Mammary microvascular endothelial cell (primary cell): ENCODE data around the gene MYBPC2. TPM values are rescaled to one million over a fixed set of nuclear protein-coding genes. Genes with fewer than 3 reads are reported as not detected.

Source experiments
- total RNA-seq: library from RNA; depleted of rRNA; stranded (reverse); fragments of >200 nt; gene quantifications from 2 replicates; pipeline ENCODE4 v1.2.3, GENCODE V29; 2015

The MYBPC2 gene
- not detected in 2 replicates for total RNA-seq

DNA sequence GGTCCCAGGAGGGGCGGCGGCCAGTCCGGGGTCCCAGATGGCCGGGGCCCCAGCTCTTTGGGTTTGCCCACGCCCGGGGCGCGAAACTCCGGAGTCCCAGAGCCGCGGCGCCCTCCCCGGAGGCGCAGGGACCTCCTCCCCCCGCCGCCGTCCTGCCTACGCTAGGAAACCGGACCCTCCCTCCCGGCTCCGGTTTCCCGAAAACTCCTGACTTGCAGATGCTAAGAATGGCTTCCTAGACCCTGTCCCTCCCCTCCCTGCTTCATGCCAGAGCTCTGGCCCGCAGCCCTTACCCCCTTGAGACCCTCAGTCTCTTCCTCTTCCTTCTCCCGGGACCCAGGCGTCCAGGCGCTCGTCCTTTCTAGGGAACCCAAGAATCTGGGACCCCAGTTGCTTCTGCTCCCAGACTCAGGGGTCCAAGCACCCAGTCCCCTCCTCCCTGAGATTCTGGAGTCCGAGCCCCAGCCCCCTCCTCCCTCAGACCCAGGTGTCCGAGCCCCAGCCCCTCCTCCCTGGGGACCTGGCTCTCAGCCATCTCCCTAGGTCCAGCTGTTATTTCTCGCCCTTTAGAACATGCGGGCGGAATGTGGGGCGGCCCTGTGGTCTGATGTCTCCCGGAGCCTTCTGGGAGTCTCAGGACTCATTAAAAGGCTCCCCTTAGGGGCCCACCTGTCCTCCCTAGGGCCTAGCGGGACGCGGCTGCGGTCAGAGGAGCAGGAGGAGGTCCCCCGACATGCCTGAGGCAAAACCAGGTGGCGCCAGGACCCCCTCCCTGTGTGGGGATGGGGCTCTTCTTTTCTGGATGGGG, at the start of gene MYBPC2:
TSS of gene MYBPC2 (plus strand) at position 672 of the 808 bp plus-strand sequence. CDS start at position 734, 62 bp downstream.

DNA sequence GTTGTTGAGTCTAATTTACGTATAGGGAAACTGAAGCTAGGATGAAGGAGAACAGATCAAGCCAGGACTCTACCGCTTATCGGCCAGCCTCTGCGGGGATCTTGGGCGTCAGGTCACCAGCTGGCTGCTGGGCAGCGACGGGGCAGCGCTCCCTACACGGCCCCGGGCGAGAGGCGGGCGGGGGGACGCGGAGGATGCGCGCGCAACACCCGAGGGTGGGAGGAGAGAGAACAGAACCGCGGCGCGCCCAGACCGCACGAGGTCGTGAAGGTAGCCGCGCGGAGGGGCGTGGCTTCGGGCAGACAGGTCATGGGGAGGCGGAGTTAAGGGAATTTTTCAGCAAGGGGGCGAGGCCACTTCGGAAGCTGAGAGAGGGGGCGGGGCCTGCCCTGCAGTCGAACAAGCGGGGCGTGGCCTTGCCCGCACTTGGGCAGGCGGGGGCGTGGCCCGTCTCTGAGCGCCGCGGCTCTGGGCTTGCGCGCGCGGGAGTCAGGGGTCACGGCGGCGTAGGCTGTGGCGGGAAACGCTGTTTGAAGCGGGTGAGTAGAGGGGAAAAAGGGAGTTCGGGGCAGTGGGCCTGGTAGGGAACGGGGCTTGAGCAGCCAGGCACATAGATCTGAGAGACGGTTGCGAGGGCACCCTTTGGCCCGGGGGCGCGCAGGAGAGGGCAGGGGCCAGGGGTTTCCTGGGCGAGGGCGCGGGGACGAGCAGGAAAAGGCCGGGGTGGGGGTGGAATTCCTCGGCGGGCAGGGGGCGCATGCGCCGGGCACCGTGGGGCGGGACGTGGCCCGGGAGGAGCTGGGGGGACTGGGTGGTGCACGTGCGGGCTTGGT, 48.6 kb upstream of the MYBPC2 start, which contains the start of gene POLD1:
TSS of gene POLD1 (plus strand) at position 496 of the 833 bp plus-strand sequence. CDS start 14,505 bp downstream, outside the sequence.

DNA sequence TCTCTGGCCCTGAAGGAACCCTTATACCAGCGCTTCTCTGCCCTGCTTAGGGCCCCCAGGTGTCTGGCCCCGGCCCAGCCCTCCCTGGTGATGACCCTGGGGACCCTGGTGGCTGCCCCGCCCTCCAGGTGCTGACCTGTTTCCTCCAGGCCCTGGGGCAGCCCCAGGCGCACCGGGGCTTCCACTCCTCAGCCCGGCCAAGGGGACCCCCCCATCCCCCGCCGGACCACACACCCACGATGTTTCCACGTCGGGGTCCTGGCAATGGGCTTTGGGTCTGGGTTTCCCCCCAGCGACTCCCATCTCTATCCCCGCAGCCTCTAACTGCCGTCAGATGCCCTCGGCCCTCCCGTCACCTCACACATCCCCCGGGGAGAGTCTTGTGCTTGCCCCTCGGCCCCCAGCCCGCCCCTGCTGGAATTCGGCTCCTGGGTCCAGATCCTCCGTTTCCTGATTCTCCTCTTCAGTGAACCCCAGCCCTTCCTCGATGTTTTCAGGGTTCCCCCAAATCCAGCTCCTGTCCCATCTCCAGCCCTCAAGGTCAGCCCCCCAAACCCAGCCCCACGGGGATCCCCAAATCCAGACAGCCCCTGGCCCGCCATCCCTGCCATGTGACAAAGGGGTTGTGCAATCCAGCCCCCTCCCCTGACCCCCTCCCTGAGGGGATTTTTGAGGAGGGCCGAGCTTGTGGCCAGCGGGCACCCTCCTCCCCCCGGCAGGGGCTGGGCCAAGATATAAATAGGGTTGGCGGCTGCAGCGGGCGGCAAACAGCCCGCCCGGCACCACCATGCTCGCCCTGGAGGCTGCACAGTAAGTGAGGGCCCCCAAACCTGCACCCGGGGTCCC, 14.3 kb upstream of the MYBPC2 start, which contains the start of gene SPIB:
TSS of gene SPIB (plus strand) at position 763 of the 846 bp plus-strand sequence. CDS start at position 788, 25 bp downstream.

DNA sequence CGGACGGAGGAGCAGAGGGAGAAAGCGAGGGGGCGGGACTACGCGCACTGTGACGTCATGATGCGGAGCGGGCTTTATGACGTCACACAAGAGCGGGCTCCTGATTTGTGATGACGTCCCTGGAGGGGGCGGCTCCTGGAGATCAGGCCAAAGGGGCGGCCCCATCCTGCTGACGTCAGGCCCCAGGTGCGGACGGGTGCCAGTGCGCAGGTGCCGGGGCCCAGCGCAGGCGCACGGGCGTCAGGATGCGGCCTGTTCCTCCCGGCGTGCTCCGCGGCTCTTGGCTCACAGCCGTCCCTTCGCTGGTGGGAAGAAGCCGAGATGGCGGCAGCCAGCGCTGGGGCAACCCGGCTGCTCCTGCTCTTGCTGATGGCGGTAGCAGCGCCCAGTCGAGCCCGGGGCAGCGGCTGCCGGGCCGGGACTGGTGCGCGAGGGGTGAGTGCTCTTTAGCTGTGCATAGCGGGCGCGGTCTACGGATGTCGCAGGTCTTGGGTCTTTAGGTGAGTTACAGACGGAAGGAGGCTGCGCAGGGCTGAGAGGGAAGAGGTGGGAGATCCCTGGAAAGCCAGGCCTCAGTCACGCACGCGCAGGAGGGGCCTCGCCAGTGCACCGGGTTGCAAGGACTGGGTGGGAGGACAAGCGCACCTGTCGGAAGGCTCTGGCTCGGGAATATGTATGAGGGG, 43.7 kb downstream of the MYBPC2 start, which contains the start of the genes EMC10 and GARIN5A:
TSS of gene EMC10 (plus strand) at position 284 of the 683 bp plus-strand sequence. CDS start at position 322, 38 bp downstream.
TSS of gene GARIN5A (minus strand) at position 625 of the 683 bp plus-strand sequence. CDS start at position 165, 460 bp downstream.

DNA sequence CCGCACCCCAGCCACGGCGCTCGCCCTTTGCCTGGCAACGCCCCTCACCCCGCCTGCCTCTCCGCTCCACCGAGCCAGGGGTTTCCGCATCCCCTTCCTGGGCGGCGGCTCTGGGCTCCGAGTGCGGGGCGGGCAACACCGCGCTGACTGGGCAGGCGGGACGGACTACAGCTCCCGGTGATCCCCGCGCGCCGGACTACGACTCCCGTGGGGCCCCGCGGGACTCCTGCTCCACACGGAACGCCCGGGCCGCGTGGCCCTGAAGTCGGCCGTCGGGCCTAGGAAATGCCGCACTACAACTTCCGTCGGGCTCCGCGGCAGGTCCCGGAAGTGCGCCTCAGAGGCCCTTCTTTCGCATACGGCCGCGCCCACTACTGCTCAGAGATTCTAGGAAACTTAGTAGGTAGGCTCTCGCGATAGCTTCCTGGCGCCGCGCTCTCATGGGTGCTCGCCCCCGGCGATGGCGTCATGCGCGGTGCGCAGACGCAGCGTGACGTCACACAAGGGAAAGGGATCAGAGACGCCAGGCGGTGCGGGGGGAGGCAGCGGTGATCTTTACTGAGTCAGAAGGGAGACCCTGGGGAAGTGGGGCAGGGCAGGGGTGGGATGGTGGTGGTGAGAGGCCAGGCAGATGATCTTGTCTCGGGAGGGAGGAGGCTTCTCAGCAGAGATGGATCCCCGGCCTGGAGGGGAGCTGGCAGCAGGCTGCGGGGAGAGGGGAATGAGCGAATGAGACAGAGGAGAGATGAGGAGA, 78.6 kb downstream of the MYBPC2 start, which contains the start of gene JOSD2:
TSS of gene JOSD2 (minus strand) at position 123 of the 754 bp plus-strand sequence. CDS start 760 bp downstream, outside the sequence.

DNA sequence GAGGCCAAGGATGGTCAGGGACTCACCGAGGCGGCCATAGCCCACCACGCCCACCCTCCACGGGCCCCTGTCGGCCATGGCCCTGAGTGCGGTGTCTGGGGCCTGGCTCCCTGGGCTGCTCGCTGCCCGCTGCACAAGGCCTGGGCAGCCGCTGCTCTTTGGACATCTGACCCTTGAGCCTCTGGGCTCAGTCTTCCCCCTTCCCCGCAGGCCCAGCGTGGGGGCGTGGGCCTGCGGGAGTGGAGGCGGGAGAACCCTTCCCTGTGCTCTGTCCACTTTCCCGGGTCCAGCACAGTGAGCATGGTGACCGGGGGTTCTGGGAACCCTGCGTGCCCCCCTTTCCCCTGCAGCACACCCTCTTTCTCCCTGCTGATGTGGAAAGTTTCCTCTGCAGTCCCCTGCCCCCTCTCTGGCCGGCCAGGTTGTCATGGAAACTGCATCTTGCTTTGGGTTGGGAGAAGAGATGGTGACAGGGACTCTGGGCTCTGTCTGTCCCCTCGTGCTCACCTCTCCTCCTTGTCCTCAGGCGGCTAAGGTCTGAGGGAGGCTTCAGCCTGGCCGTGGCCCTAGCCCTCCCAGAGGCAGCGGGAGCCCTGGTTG, 81.2 kb downstream of the MYBPC2 start, which contains the start of gene ASPDH:
TSS of gene ASPDH (minus strand) at position 168 of the 600 bp plus-strand sequence. CDS start at position 78, 90 bp downstream.

Other genes starting within 250 kb of the MYBPC2 start
- 0.27 TPM in 1 of 2 replicates, not detected in the other for gene MYH14, start 229.3 kb upstream of the MYBPC2 start, total RNA-seq
- under 0.01 TPM in 1 of 2 replicates, not detected in the other for gene KCNC3, start 103.5 kb upstream of the MYBPC2 start, total RNA-seq
- 0.10 and 0.73 TPM in 2 replicates for gene NAPSA, start 67.3 kb upstream of the MYBPC2 start, total RNA-seq
- gene NR1H2, start 56.4 kb upstream of the MYBPC2 start, total RNA-seq: 78.3 and 91.7 TPM in 2 replicates
- gene POLD1, start 48.5 kb upstream of the MYBPC2 start, total RNA-seq: 49.6 and 54.2 TPM in 2 replicates
- gene SPIB, start 14.0 kb upstream of the MYBPC2 start, total RNA-seq: not detected in 2 replicates
- 77.8 and 90.0 TPM in 2 replicates for gene EMC10, start 43.6 kb downstream of the MYBPC2 start, total RNA-seq
- not detected in 2 replicates for gene GARIN5A, start 44.0 kb downstream of the MYBPC2 start, total RNA-seq
- gene JOSD2, start 78.3 kb downstream of the MYBPC2 start, total RNA-seq: 24.2 and 42.2 TPM in 2 replicates
- not detected in 2 replicates for gene ASPDH, start 81.0 kb downstream of the MYBPC2 start, total RNA-seq
- gene LRRC4B, start 135.5 kb downstream of the MYBPC2 start, total RNA-seq: 0.05 TPM in 1 of 2 replicates, not detected in the other
- gene SYT3, start 207.0 kb downstream of the MYBPC2 start, total RNA-seq: not detected in 2 replicates
- 1.3 and 5.9 TPM in 2 replicates for gene C19orf81, start 216.6 kb downstream of the MYBPC2 start, total RNA-seq